Measurements from ENCODE around the gene USH1C.

DNA sequence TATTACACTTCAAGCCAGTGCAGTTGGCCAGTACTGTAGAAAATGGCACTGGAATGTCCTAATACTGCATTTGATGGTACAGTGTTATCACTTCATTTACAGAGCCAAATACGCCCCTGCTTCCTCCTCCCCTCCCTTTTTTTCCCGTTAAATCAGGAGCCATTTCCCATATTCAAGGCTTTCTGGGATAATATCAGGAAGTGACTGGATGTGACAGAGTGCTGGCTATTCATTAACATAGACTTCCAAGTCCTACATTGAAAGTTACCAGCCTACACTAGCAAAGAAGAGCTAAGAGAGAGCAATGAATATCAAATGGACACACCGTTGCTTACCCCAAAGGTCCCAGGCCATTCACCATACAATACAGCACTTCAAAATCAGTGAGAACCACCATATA, 35.4 kb downstream of the USH1C start:
- TF ChIP-seq, protein P1, sequence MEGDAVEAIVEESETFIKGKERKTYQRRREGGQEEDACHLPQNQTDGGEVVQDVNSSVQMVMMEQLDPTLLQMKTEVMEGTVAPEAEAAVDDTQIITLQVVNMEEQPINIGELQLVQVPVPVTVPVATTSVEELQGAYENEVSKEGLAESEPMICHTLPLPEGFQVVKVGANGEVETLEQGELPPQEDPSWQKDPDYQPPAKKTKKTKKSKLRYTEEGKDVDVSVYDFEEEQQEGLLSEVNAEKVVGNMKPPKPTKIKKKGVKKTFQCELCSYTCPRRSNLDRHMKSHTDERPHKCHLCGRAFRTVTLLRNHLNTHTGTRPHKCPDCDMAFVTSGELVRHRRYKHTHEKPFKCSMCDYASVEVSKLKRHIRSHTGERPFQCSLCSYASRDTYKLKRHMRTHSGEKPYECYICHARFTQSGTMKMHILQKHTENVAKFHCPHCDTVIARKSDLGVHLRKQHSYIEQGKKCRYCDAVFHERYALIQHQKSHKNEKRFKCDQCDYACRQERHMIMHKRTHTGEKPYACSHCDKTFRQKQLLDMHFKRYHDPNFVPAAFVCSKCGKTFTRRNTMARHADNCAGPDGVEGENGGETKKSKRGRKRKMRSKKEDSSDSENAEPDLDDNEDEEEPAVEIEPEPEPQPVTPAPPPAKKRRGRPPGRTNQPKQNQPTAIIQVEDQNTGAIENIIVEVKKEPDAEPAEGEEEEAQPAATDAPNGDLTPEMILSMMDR (IDR thresholded peaks at IDR 0.05), result no peak
- TF ChIP-seq POLR2A (IDR thresholded peaks at IDR 0.05), result no peak

Measured in uterus (tissue), 2 donors.